Activated naive CD8-positive, alpha-beta T cell treated with anti-CD3 and anti-CD28 coated beads for 36 hours (primary cell): ENCODE measurements around the gene RIN3. TPM values are rescaled to one million over a fixed set of nuclear protein-coding genes. Genes with fewer than 3 reads are reported as not detected.
A peak's percentile ranks its signal among the peaks of the same experiment; 100 is the strongest.

Source experiments
- DNase-seq: peaks from one replicate; pipeline ENCODE4 v3.0.0; 2021
- H3K27ac Mint-ChIP-seq: one replicate; pipeline ENCODE4 v1.8.0; 2022; ENCODE audit warnings: mild to moderate bottlenecking, moderate library complexity, mixed read lengths
- H3K27me3 Mint-ChIP-seq: one replicate; pipeline ENCODE4 v1.8.0; 2022; ENCODE audit warnings: mild to moderate bottlenecking, mixed read lengths
- H3K36me3 Mint-ChIP-seq: one replicate; pipeline ENCODE4 v1.8.0; 2021; ENCODE audit warnings: mild to moderate bottlenecking, mixed read lengths
- H3K4me1 Mint-ChIP-seq: one replicate; pipeline ENCODE4 v1.8.0; 2021; ENCODE audit warnings: mixed read lengths
- H3K4me3 Mint-ChIP-seq: one replicate; pipeline ENCODE4 v1.8.0; 2022; ENCODE audit warnings: mild to moderate bottlenecking, moderate library complexity, mixed read lengths
- H3K9me3 Mint-ChIP-seq: one replicate; pipeline ENCODE4 v1.8.0; 2022; ENCODE audit warnings: mixed read lengths
- total RNA-seq, 2 experiments: library from RNA; stranded (reverse); gene quantifications; one replicate each; pipeline ENCODE4 v1.2.3, GENCODE V29; 2021

Gene RIN3
- total RNA-seq, 2 experiments from 2014 or later: 59.2 to 59.6 TPM

- Mint-ChIP-seq H3K27ac (no peak overlapping the region), H3K27me3 (peaks cover 4% of the 10 kb centered on the region), H3K4me3 (no peak overlapping the region), H3K36me3 (peaks cover 5% of the 10 kb centered on the region), H3K9me3 (peaks cover 3% of the 10 kb centered on the region), H3K4me1 (peaks cover 19% of the 10 kb centered on the region)
- DNase-seq: no peak
Measured at GRCh38 chr14:92726135-92726932, 212.8 kb downstream of the RIN3 start.

DNA sequence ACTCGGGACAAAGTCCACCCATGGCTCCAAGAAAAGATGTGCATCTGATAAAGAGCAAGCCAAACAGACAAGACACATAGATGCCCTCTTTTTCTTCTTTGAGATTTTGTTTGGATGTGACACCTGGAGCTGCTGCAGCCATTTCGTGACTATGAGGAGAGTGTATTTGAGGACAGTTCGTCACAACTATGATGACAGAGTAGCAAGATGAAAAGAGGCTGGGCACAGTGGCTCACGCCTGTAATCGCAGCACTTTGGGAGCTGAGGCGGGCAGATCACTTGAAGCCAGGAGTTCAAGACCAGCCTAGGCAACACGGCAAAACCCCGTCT lies 213.3 kb downstream of the RIN3 start:
- H3K9me3 Mint-ChIP-seq: peaks cover 7% of the 10 kb centered on the region
- H3K27ac Mint-ChIP-seq: no peak overlapping the region
- DNase-seq: no peak
- peaks cover 4% of the 10 kb centered on the region for H3K27me3 Mint-ChIP-seq
- peaks cover 11% of the 10 kb centered on the region for H3K36me3 Mint-ChIP-seq
- H3K4me1 Mint-ChIP-seq: peaks cover 19% of the 10 kb centered on the region
- H3K4me3 Mint-ChIP-seq: no peak overlapping the region

DNA sequence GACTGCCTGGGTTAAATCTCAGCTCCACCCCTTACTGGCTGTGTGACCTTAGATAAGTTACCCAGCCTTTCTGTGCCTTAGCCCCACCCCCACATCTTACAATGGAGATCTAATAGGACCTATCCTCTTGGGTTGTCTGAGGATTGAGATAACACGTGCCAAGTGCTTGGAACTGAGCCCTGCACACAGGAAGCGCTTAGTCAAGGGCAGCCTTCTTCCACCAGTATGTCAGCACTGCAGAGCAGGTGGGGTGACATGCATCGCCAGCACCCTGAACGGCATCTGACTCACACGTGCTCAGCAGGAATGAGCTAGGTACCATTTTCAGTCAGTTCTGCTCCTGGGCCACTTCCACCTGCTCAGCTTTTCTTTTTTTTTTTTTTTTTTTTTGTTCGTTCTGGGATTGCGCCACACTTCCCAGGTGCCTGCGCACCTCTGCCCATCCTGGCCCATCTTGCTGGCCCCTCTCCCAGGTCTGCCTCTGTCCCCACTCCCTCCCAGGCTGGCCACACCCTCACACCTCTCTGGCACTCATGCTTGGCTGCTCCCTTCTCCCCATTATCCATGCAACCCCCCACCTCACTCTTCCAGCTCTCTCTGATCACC lies 215.3 kb downstream of the RIN3 start:
- Mint-ChIP-seq H3K4me3 (no peak overlapping the region), H3K27me3 (peaks cover 4% of the 10 kb centered on the region), H3K9me3 (peaks cover 7% of the 10 kb centered on the region), H3K4me1 (peaks cover 21% of the 10 kb centered on the region), H3K36me3 (peaks cover 19% of the 10 kb centered on the region), H3K27ac (no peak overlapping the region)
- peak; percentile 47 for DNase-seq

- DNase-seq: peak; percentile 42
- H3K27ac Mint-ChIP-seq: peak overlapping the region; percentile 67
- peaks cover 4% of the 10 kb centered on the region for H3K27me3 Mint-ChIP-seq
- peaks cover 19% of the 10 kb centered on the region for H3K36me3 Mint-ChIP-seq
- no peak overlapping the region for H3K4me3 Mint-ChIP-seq
- peaks cover 7% of the 10 kb centered on the region for H3K9me3 Mint-ChIP-seq
- H3K4me1 Mint-ChIP-seq: peaks cover 21% of the 10 kb centered on the region
Measured at GRCh38 chr14:92729634-92730358, 216.2 kb downstream of the RIN3 start.

GRCh38 chr14:92731622-92732115 lies 218.1 kb downstream of the RIN3 start:
- H3K4me1 Mint-ChIP-seq: peaks cover 21% of the 10 kb centered on the region
- no peak overlapping the region for H3K4me3 Mint-ChIP-seq
- no peak overlapping the region for H3K27ac Mint-ChIP-seq
- peaks cover 4% of the 10 kb centered on the region for H3K27me3 Mint-ChIP-seq
- peaks cover 19% of the 10 kb centered on the region for H3K36me3 Mint-ChIP-seq
- H3K9me3 Mint-ChIP-seq: peaks cover 6% of the 10 kb centered on the region
- DNase-seq: no peak

GRCh38 chr14:92733007-92733406 lies 219.4 kb downstream of the RIN3 start:
- Mint-ChIP-seq H3K36me3 (peaks cover 19% of the 10 kb centered on the region), H3K27ac (no peak overlapping the region), H3K9me3 (peaks cover 4% of the 10 kb centered on the region), H3K4me3 (no peak overlapping the region), H3K27me3 (no peaks in the 10 kb centered on the region), H3K4me1 (peaks cover 30% of the 10 kb centered on the region)
- DNase-seq: no peak

- Mint-ChIP-seq H3K27me3 (no peaks in the 10 kb centered on the region), H3K4me1 (peaks cover 20% of the 10 kb centered on the region), H3K4me3 (no peak overlapping the region), H3K27ac (no peak overlapping the region), H3K36me3 (peaks cover 19% of the 10 kb centered on the region), H3K9me3 (peaks cover 4% of the 10 kb centered on the region)
- no peak for DNase-seq
Measured at GRCh38 chr14:92734618-92735017, 221.0 kb downstream of the RIN3 start.

DNA sequence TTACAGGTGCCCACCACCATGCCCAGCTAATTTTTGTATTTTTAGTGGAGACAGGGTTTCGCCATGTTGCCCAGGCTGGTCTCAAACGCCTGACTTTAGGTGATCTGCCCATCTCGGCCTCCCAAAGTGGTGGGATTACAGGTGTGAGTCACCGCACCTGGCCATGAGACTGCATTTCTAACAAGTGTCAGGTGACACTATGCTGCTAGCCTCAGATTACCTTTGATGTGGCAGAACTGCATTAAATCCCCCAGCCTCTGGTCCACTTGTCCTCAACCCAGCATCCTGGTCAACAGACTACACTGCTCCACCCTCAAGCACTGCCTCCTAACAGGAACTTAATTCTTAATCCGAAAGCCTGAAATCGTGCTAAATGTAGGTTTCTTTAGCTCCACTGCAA lies 221.8 kb downstream of the RIN3 start:
- DNase-seq: no peak
- no peak overlapping the region for H3K4me3 Mint-ChIP-seq
- H3K27me3 Mint-ChIP-seq: no peaks in the 10 kb centered on the region
- H3K27ac Mint-ChIP-seq: no peak overlapping the region
- peaks cover 13% of the 10 kb centered on the region for H3K4me1 Mint-ChIP-seq
- peaks cover 17% of the 10 kb centered on the region for H3K36me3 Mint-ChIP-seq
- peaks cover 4% of the 10 kb centered on the region for H3K9me3 Mint-ChIP-seq

DNA sequence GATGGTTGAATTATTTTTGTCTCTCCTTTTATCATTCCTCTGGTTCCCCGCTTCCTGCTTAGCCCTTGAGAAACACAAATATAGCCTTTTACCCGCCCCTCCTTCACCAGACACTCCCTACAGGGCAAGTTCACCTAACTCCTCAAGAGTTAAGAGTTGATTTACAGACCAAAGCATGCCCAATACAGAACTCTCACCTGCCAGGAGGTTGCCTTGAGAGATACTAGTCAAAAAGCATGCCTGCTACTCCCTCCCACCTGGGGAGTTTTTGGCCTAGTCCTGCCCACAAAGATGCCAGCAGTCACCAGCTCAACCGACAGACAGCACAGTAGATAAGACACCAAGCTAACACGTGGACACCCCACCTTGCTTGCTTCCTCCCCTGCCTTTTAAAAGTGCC lies 223.6 kb downstream of the RIN3 start:
- no peak overlapping the region for H3K4me3 Mint-ChIP-seq
- H3K27ac Mint-ChIP-seq: peak overlapping the region; percentile 5

DNA sequence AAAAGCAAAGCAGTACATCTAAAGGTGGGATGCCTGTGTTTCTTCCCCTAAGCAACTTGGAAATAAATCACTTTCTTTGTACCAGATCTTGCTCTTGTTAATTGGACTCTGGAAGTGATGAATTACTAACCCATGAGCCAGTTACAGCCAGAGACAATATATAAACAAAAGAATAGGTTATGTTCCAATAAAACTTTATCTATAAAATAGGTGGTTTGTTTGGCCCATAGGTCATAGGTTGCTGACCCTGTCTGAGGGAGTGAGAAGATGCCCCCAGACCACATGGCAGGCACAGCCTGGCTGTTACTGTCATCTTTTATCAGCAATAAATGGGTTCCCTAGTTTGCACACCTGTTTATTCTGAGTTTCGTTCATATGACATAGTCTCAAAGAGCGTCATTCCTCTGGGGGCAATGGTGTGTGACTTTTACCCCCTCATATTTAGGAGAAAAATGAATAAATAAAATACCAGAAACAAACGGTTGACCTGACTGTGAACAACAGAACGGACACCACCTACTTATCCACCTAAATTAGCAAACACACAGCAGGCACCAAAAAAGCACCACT lies 224.1 kb downstream of the RIN3 start:
- no peak for DNase-seq
- Mint-ChIP-seq H3K27ac (peak overlapping the region; percentile 5), H3K9me3 (no peaks in the 10 kb centered on the region), H3K36me3 (peaks cover under 1% of the 10 kb centered on the region), H3K4me1 (peaks cover 11% of the 10 kb centered on the region), H3K27me3 (no peaks in the 10 kb centered on the region), H3K4me3 (no peak overlapping the region)

More for the DNA sequence above, 223.6 kb downstream of the RIN3 start:
- Mint-ChIP-seq H3K9me3 (no peaks in the 10 kb centered on the region), H3K27me3 (no peaks in the 10 kb centered on the region), H3K4me1 (peaks cover 13% of the 10 kb centered on the region), H3K36me3 (peaks cover 6% of the 10 kb centered on the region)
- DNase-seq: no peak

Other genes with a start within 250 kb of the RIN3 start
- under 1 TPM; 0.06 to 0.08 TPM for gene SLC24A4, start 190.6 kb upstream of the RIN3 start, total RNA-seq
- gene LGMN, start 234.8 kb downstream of the RIN3 start, total RNA-seq: 1 to 10 TPM; 2.1 to 3.7 TPM